ENCODE measurements around the gene SUPT16H. TPM values are rescaled to one million over a fixed set of nuclear protein-coding genes. Genes with fewer than 3 reads are reported as not detected.
"Not testable (repeated sequence)": the region's sequence is repeated elsewhere in the genome, so short reads cannot be mapped to it uniquely, and the experiment has no call there.

Gene SUPT16H
- total RNA-seq, 1 donor from 2014 or later, result 174 TPM

GRCh38 chr14:21302836-21303140 is 81.0 kb downstream of the SUPT16H start:
- intact Hi-C loops (cut with micrococcal nuclease); H3K4me3 Mint-ChIP-seq; H3K36me3 Mint-ChIP-seq (ENCODE audit: low read depth); H3K27ac Mint-ChIP-seq; DNase-seq; H3K9me3 Mint-ChIP-seq; H3K4me1 Mint-ChIP-seq: not testable (repeated sequence)
- H3K27me3 Mint-ChIP-seq, result peaks cover 30% of the 10 kb centered on the region

GRCh38 chr14:21302013-21302835 is 81.6 kb downstream of the SUPT16H start:
- intact Hi-C loops (cut with micrococcal nuclease), result no loop called here
- no peak overlapping the region for H3K27ac Mint-ChIP-seq
- H3K36me3 Mint-ChIP-seq (ENCODE audit: low read depth), result no peaks in the 10 kb centered on the region
- H3K9me3 Mint-ChIP-seq, result no peaks in the 10 kb centered on the region
- H3K4me1 Mint-ChIP-seq, result peaks cover 4% of the 10 kb centered on the region
- no peak for DNase-seq
- no peak overlapping the region for H3K4me3 Mint-ChIP-seq
- peaks cover 31% of the 10 kb centered on the region for H3K27me3 Mint-ChIP-seq

Other genes with a start within 250 kb of the SUPT16H start
- gene OR5AU1, start 228.0 kb downstream of the SUPT16H start, total RNA-seq, result not detected in 2 replicates
- 1,009 and 1,054 TPM in 2 replicates for gene HNRNPC, start 114.6 kb downstream of the SUPT16H start, total RNA-seq
- not detected in 2 replicates for gene RPGRIP1, start 103.9 kb downstream of the SUPT16H start, total RNA-seq
- 104 and 115 TPM in 2 replicates for gene CHD8, start 72.1 kb upstream of the SUPT16H start, total RNA-seq
- 26.5 and 30.1 TPM in 2 replicates for gene RAB2B, start 92.9 kb upstream of the SUPT16H start, total RNA-seq
- 75.9 and 82.8 TPM in 2 replicates for gene TOX4, start 93.2 kb upstream of the SUPT16H start, total RNA-seq
- gene METTL3, start 127.3 kb upstream of the SUPT16H start, total RNA-seq, result 72.9 and 81.7 TPM in 2 replicates
- 1.6 and 1.7 TPM in 2 replicates for gene SALL2, start 142.3 kb upstream of the SUPT16H start, total RNA-seq
- gene OR10G3, start 196.1 kb upstream of the SUPT16H start, total RNA-seq, result not detected in 2 replicates